CD14-positive monocyte (primary cell): ENCODE data around the gene NEDD8. TPM values are rescaled to one million over a fixed set of nuclear protein-coding genes. Genes with fewer than 3 reads are reported as not detected.

Source experiments
- polyA plus RNA-seq, 3 donors: library from polyadenylated mRNA; depleted of rRNA in 1 of 3; unstranded in 2 of 3; stranded (reverse) in 1 of 3; fragments of 300-500 nt in 2 of 3; fragments of >200 nt in 1 of 3; fragmentation: Illumina TruSeq in 2 of 3; gene quantifications; 1 replicate in 2 of 3; 2 replicates in 1 of 3; pipeline ENCODE4 v1.2.3, GENCODE V29; 2012 to 2021
- small RNA-seq: library from RNA; depleted of rRNA; stranded (forward); fragments of <200 nt; gene quantifications from one replicate; pipeline ENCODE3, GENCODE V24; 2012; ENCODE audit warnings: low read depth; ENCODE audit not compliant: insufficient read length

The NEDD8 gene
- polyA plus RNA-seq, 3 donors = 164 to 335 (median 306) TPM

Small RNA genes lying within 50 kb of the gene (small RNA-seq; reads per million reads assigned to genes)
- gene AL136295.4 = not detected
- not detected for gene CHMP4A
- not detected for gene IPO4
- not detected for gene MDP1

Other genes with a start within 250 kb of the NEDD8 start
- gene DHRS4L2, start 243.4 kb downstream of the NEDD8 start, polyA plus RNA-seq = 10 to 100 TPM; 22.1 to 46.6 (median 42.6) TPM
- 1 to 10 TPM in 1 of 3 donors, not detected in 2; 1.0 TPM for gene CARMIL3, start 180.4 kb downstream of the NEDD8 start, polyA plus RNA-seq
- not detected for gene CPNE6, start 160.8 kb downstream of the NEDD8 start, polyA plus RNA-seq
- gene PCK2, start 138.1 kb downstream of the NEDD8 start, polyA plus RNA-seq = 10 to 100 TPM; 29.9 to 34.2 (median 31.3) TPM
- 10 to 100 TPM; 45.6 to 56.6 (median 48.8) TPM for gene DCAF11, start 117.6 kb downstream of the NEDD8 start, polyA plus RNA-seq
- 1 to 10 TPM; 1.1 to 1.5 (median 1.3) TPM for gene NRL, start 117.4 kb downstream of the NEDD8 start, polyA plus RNA-seq
- 1 to 10 TPM in 1 of 3 donors, not detected in 2; 2.1 TPM for gene FITM1, start 101.7 kb downstream of the NEDD8 start, polyA plus RNA-seq
- gene PSME1, start 96.2 kb downstream of the NEDD8 start, polyA plus RNA-seq = 100 to 1,000 TPM; 435 to 759 (median 729) TPM
- 1 to 10 TPM; 6.4 to 9.4 (median 8.5) TPM for gene EMC9, start 90.8 kb downstream of the NEDD8 start, polyA plus RNA-seq
- 100 to 1,000 TPM; 237 to 593 (median 579) TPM for gene PSME2, start 85.8 kb downstream of the NEDD8 start, polyA plus RNA-seq
- 10 to 100 TPM; 30.7 to 63.2 (median 36.8) TPM for gene RNF31, start 84.9 kb downstream of the NEDD8 start, polyA plus RNA-seq
- 100 to 1,000 TPM in 1 of 3 donors, 10 to 100 TPM in 2; 44.7 to 208 (median 56.0) TPM for gene IRF9, start 71.1 kb downstream of the NEDD8 start, polyA plus RNA-seq
- 10 to 100 TPM in 1 of 3 donors, 1 to 10 TPM in 2; 1.4 to 46.4 (median 2.3) TPM for gene REC8, start 60.3 kb downstream of the NEDD8 start, polyA plus RNA-seq
- gene IPO4, start 43.6 kb downstream of the NEDD8 start, polyA plus RNA-seq = 10 to 100 TPM in 1 of 3 donors, 1 to 10 TPM in 2; 4.1 to 14.2 (median 4.3) TPM
- gene TM9SF1, start 36.9 kb downstream of the NEDD8 start, polyA plus RNA-seq = 10 to 100 TPM; 14.6 to 56.0 (median 51.1) TPM
- under 1 TPM in 2 of 3 donors, not detected in 1; 0.07 to 0.13 TPM for gene TSSK4, start 26.7 kb downstream of the NEDD8 start, polyA plus RNA-seq
- gene CHMP4A, start 18.9 kb downstream of the NEDD8 start, polyA plus RNA-seq = 100 to 1,000 TPM in 2 of 3 donors, 10 to 100 TPM in 1; 99.0 to 128 (median 102) TPM
- 10 to 100 TPM; 17.5 to 49.6 (median 37.5) TPM for gene MDP1, start 16.3 kb downstream of the NEDD8 start, polyA plus RNA-seq
- gene GMPR2, start 562 bp upstream of the NEDD8 start, polyA plus RNA-seq = 10 to 100 TPM; 84.4 to 84.7 (median 84.5) TPM
- 100 to 1,000 TPM in 2 of 3 donors, 10 to 100 TPM in 1; 63.6 to 151 (median 137) TPM for gene TINF2, start 10.3 kb upstream of the NEDD8 start, polyA plus RNA-seq
- gene TGM1, start 30.8 kb upstream of the NEDD8 start, polyA plus RNA-seq = 1 to 10 TPM in 1 of 3 donors, not detected in 2; 7.8 TPM
- 100 to 1,000 TPM in 1 of 3 donors, 10 to 100 TPM in 2; 34.5 to 125 (median 35.4) TPM for gene RABGGTA, start 39.2 kb upstream of the NEDD8 start, polyA plus RNA-seq
- 10 to 100 TPM; 31.6 to 49.4 (median 48.8) TPM for gene DHRS1, start 67.4 kb upstream of the NEDD8 start, polyA plus RNA-seq
- gene NOP9, start 67.5 kb upstream of the NEDD8 start, polyA plus RNA-seq = 10 to 100 TPM in 1 of 3 donors, 1 to 10 TPM in 2; 1.2 to 16.6 (median 1.3) TPM
- gene CIDEB, start 75.6 kb upstream of the NEDD8 start, polyA plus RNA-seq = 100 to 1,000 TPM in 1 of 3 donors, 10 to 100 TPM in 2; 36.4 to 126 (median 63.8) TPM
- gene LTB4R2, start 77.8 kb upstream of the NEDD8 start, polyA plus RNA-seq = 10 to 100 TPM in 1 of 3 donors, 1 to 10 TPM in 2; 2.7 to 25.1 (median 2.9) TPM
- gene LTB4R, start 79.1 kb upstream of the NEDD8 start, polyA plus RNA-seq = 10 to 100 TPM; 51.5 to 98.5 (median 87.3) TPM
- 10 to 100 TPM in 1 of 3 donors, under 1 TPM in 2; 0.69 to 11.9 (median 0.70) TPM for gene ADCY4, start 102.7 kb upstream of the NEDD8 start, polyA plus RNA-seq
- 10 to 100 TPM; 11.7 to 69.6 (median 11.8) TPM for gene RIPK3, start 107.6 kb upstream of the NEDD8 start, polyA plus RNA-seq
- not detected for gene NFATC4, start 135.8 kb upstream of the NEDD8 start, polyA plus RNA-seq
- gene NYNRIN, start 166.6 kb upstream of the NEDD8 start, polyA plus RNA-seq = under 1 TPM; 0.18 to 0.84 (median 0.40) TPM
- 1 to 10 TPM in 1 of 3 donors, under 1 TPM in 1, not detected in 1; 0.07 to 1.1 TPM for gene CBLN3, start 197.3 kb upstream of the NEDD8 start, polyA plus RNA-seq
- 10 to 100 TPM; 12.4 to 39.8 (median 16.0) TPM for gene KHNYN, start 197.6 kb upstream of the NEDD8 start, polyA plus RNA-seq
- gene SDR39U1, start 210.4 kb upstream of the NEDD8 start, polyA plus RNA-seq = 100 to 1,000 TPM in 1 of 3 donors, 10 to 100 TPM in 2; 37.3 to 110 (median 39.2) TPM